GM12878 (cell line): ENCODE results near the gene BARD1. TPM values are rescaled to one million over a fixed set of nuclear protein-coding genes. Genes with fewer than 3 reads are reported as not detected.

Experiments used
- ATAC-seq: fragments of 200-7000 bp; cut with Tn5 transposase; 3 replicates; pipeline ENCODE4 v1.9.1; 2020; ENCODE audit warnings: mild to moderate bottlenecking, moderate library complexity
- BruUV-seq: library from RNA; stranded (reverse); fragments of 400-500 nt; replicated peaks from 2 replicates; lab custom pipeline; 2021; lab: Mats Ljungman, UMichigan
- CTCF ChIA-PET: fragments of 300-600 bp; sonication (Branson Sonifier 250); formaldehyde crosslinking; extraction: SDS; loops from one replicate; lab custom pipeline; 2021; ENCODE audit warnings: inconsistent platforms; lab: Yijun Ruan, JAX
- POLR2A ChIA-PET: fragments of 350-600 bp; formaldehyde crosslinking; extraction: SDS; loops from one replicate; lab custom pipeline; 2021; ENCODE audit warnings: inconsistent platforms; lab: Charles Lee
- RAD21 ChIA-PET: fragments of 300-600 bp; sonication (Branson Sonifier 250); formaldehyde crosslinking; loops from one replicate; lab custom pipeline; 2023; ENCODE audit warnings: antibody characterized with exemption; ENCODE audit not compliant: unreplicated experiment; lab: Charles Lee
- SMC1A ChIA-PET: fragments of 300-600 bp; sonication (Branson Sonifier 250); formaldehyde crosslinking; loops from one replicate; lab custom pipeline; 2023; ENCODE audit not compliant: unreplicated experiment, uncharacterized antibody; lab: Charles Lee
- DNase-seq: peaks from one replicate; pipeline ENCODE4 v3.0.0-alpha.2; 2011; ENCODE audit warnings: low read depth, low spot score
- FAIRE-seq: peaks from 3 replicates; lab custom pipeline; 2011; peaks lifted over from hg19 to GRCh38; lab: Jason Lieb, UNC
- H2AFZ ChIP-seq: 2 replicates; pipeline ENCODE4 v1.6.0; 2011; ENCODE audit warnings: low read depth, low read length, control low read depth; ENCODE audit not compliant: control insufficient read depth
- H3K27ac ChIP-seq: 2 replicates; pipeline ENCODE4 v1.5.1; 2011; ENCODE audit warnings: control low read depth; ENCODE audit not compliant: control insufficient read depth, insufficient read depth
- H3K27me3 ChIP-seq, 2 experiments: replicated peaks in 1 of 2; 2 replicates each; pipeline versions ENCODE4 v1.6.0 to v1.6.1; 2011; ENCODE audit warnings: low read length in 1 of 2; ENCODE audit not compliant: control insufficient read depth in 2 of 2, insufficient read depth in 2 of 2
- H3K36me3 ChIP-seq, 2 experiments: 2 replicates each; pipeline ENCODE4 v1.5.1; 2011; ENCODE audit warnings: low read length in 1 of 2; ENCODE audit not compliant: control insufficient read depth in 2 of 2, insufficient read depth in 2 of 2
- H3K4me1 ChIP-seq: 2 replicates; pipeline ENCODE4 v1.6.1; 2011; ENCODE audit warnings: mild to moderate bottlenecking, low read length, moderate library complexity, mixed read lengths; ENCODE audit not compliant: control insufficient read depth, insufficient read depth
- H3K4me2 ChIP-seq: 2 replicates; pipeline ENCODE4 v1.6.0; 2011; ENCODE audit warnings: control low read depth; ENCODE audit not compliant: control insufficient read depth, insufficient read depth
- H3K4me3 ChIP-seq: fragments of 200-600 bp; sonication (generic); 2 replicates; pipeline ENCODE4 v1.5.1; 2016
- H3K79me2 ChIP-seq: 2 replicates; pipeline ENCODE4 v1.6.0; 2011; ENCODE audit warnings: low read length; ENCODE audit not compliant: control insufficient read depth, insufficient read depth
- H3K9ac ChIP-seq: 2 replicates; pipeline ENCODE4 v1.8.0; 2011; ENCODE audit warnings: low read length, control low read depth, mixed read lengths; ENCODE audit not compliant: control insufficient read depth, insufficient read depth
- H3K9me3 ChIP-seq: replicated peaks from 3 replicates; pipeline ENCODE4 v1.5.1; 2011; ENCODE audit warnings: mild to moderate bottlenecking, low read length; ENCODE audit not compliant: control insufficient read depth, insufficient read depth
- H4K20me1 ChIP-seq: 2 replicates; pipeline ENCODE4 v1.6.0; 2011; ENCODE audit not compliant: control insufficient read depth, insufficient read depth
- BCLAF1 ChIP-seq: fragments of 450-650 bp; IDR thresholded peaks from 2 replicates; pipeline ENCODE4 v1.6.1; 2017; ENCODE audit warnings: antibody characterized with exemption, mild to moderate bottlenecking, moderate library complexity
- CEBPB ChIP-seq, 2 experiments: fragments of 150-350 bp in 1 of 2; IDR thresholded peaks; 2 replicates each; pipeline ENCODE4 v1.6.1; 2012 to 2014; ENCODE audit warnings: low read depth in 2 of 2, low read length in 2 of 2, borderline replicate concordance in 1 of 2, inconsistent platforms in 1 of 2
- IRF4 ChIP-seq: IDR thresholded peaks from 2 replicates; pipeline ENCODE4 v1.6.1; 2011; ENCODE audit warnings: low read depth, low read length
- MYC ChIP-seq: IDR thresholded peaks from 2 replicates; pipeline ENCODE4 v1.6.1; 2011; ENCODE audit warnings: mild to moderate bottlenecking, low read length, moderate library complexity, inconsistent platforms; ENCODE audit not compliant: insufficient read depth, insufficient replicate concordance, insufficient read length, severe bottlenecking
- NFIC ChIP-seq: IDR thresholded peaks from 2 replicates; pipeline ENCODE4 v1.6.1; 2012; ENCODE audit warnings: low read depth, mild to moderate bottlenecking, inconsistent platforms, low read length, moderate library complexity
- NKRF ChIP-seq: fragments of 450-650 bp; conservative IDR thresholded peaks from 2 replicates; pipeline ENCODE4 v1.6.1; 2017; ENCODE audit warnings: mild to moderate bottlenecking, moderate library complexity
- PML ChIP-seq: IDR thresholded peaks from 2 replicates; pipeline ENCODE4 v1.6.1; 2012; ENCODE audit warnings: low read length, inconsistent platforms
- REST ChIP-seq: IDR thresholded peaks from 2 replicates; pipeline ENCODE4 v1.6.1; 2012; ENCODE audit warnings: mild to moderate bottlenecking, low read depth, low read length
- RFX5 ChIP-seq: IDR thresholded peaks from 2 replicates; pipeline ENCODE4 v1.6.1; 2011; ENCODE audit warnings: low read depth, low read length, improper control_type of control experiment
- SRF ChIP-seq, 2 experiments: IDR thresholded peaks; 2 replicates each; pipeline ENCODE4 v1.6.1; 2011; ENCODE audit warnings: low read depth in 2 of 2, low read length in 2 of 2, mild to moderate bottlenecking in 1 of 2, moderate library complexity in 1 of 2
- USF1 ChIP-seq: IDR thresholded peaks from 2 replicates; pipeline ENCODE4 v1.6.1; 2011; ENCODE audit warnings: borderline replicate concordance, low read depth, mild to moderate bottlenecking, moderate library complexity, mixed read lengths, low read length; ENCODE audit not compliant: insufficient read depth; ENCODE audit errors: extremely low read length
- ZBED1 ChIP-seq: IDR thresholded peaks from 2 replicates; pipeline ENCODE4 v1.6.1; 2016; ENCODE audit warnings: borderline replicate concordance
- ZSCAN29 ChIP-seq: fragments of 450-650 bp; IDR thresholded peaks from 2 replicates; pipeline ENCODE4 v1.6.1; 2017; ENCODE audit warnings: mild to moderate bottlenecking, moderate library complexity
- WGBS: methylation state at CpG from one replicate; pipeline ENCODE4 v1.1.6; 2016; ENCODE audit warnings: low lambda C conversion rate; ENCODE audit not compliant: insufficient replicate concordance, insufficient coverage; ENCODE audit errors: missing lambda C conversion rate; 5-methylcytosine and 5-hydroxymethylcytosine counted together
- in situ Hi-C: fragments of 300-500 bp; cut with MboI; formaldehyde crosslinking; loops from 9 replicates; pipeline ENCODE4 v1.14.3; 2018; ENCODE audit warnings: mixed read lengths
- intact Hi-C: fragments of 100-400 bp; cut with micrococcal nuclease; formaldehyde crosslinking; loops from one replicate; pipeline ENCODE4 v1.14.2; 2022; ENCODE audit not compliant: unreplicated experiment
- polyA plus RNA-seq, 11 experiments: library from polyadenylated mRNA; depleted of rRNA in 4 of 11; unstranded in 6 of 11; stranded (reverse) in 5 of 11; fragments of >200 nt; fragmentation: Nextera tagmentation in 4 of 11; fragmentation: Illumina TruSeq in 1 of 11; extraction: Ambion mirVana in 4 of 11; extraction: Trizol in 1 of 11; gene quantifications; 1 replicate in 1 of 11; 2 replicates in 10 of 11; pipeline versions ENCODE4 v1.2.1 to v1.2.3, GENCODE V29; 2011 to 2016; ENCODE audit warnings: inconsistent platforms in 2 of 11, missing spikeins in 2 of 11, low read depth in 1 of 11
- total RNA-seq, 4 experiments: library from RNA; depleted of rRNA in 3 of 4; stranded (reverse); fragments of >200 nt in 3 of 4; fragmentation: Illumina TruSeq in 1 of 4; extraction: Trizol in 1 of 4; gene quantifications; 2 replicates each; pipeline versions ENCODE4 v1.2.1 to v1.2.3, GENCODE V29; 2013 to 2021

Gene BARD1
- total and polyA plus RNA-seq, 10 of the 15 experiments (the other 5 are each of a cell fraction or from before 2014, with no cell fraction given): 15.3 to 45.7 (median 31.6) TPM

- no peaks in the 10 kb centered on the region for H3K27me3 ChIP-seq
- H3K4me2 ChIP-seq: no peak overlapping the region
- ATAC-seq (no peak), FAIRE-seq (no peak), DNase-seq (no peak)
- RAD21 ChIA-PET: interaction anchor here (1.2 kb wide), 1 partner anchor 14 kb away, joined by 3 read pairs; no protein-coding TSS in a partner anchor
- WGBS: 96% methylated on average over 1 of the region's 1 CpG
- no peaks in the 10 kb centered on the region for H3K4me1 ChIP-seq
- H3K9ac ChIP-seq: no peak overlapping the region
- no peak overlapping the region for H3K27ac ChIP-seq
- intact Hi-C loops: no loop called here
- CTCF ChIA-PET: interaction anchor here (0.5 to 0.6 kb wide), 2 partner anchors 9 to 1730 kb away, joined by 3 read pairs; no protein-coding TSS in a partner anchor
- no peaks in the 10 kb centered on the region for H3K36me3 ChIP-seq
- BruUV-seq: no TSS peak
- no peaks in the 10 kb centered on the region for H3K79me2 ChIP-seq
- H4K20me1 ChIP-seq: no peaks in the 10 kb centered on the region
- no peak overlapping the region for H2AFZ ChIP-seq
- H3K9me3 ChIP-seq: no peaks in the 10 kb centered on the region
- SMC1A ChIA-PET: interaction anchor here (0.8 to 1.1 kb wide), 2 partner anchors 10 to 1104 kb away, joined by 3 read pairs; no protein-coding TSS in a partner anchor
- in situ Hi-C loops: no loop called here
- POLR2A ChIA-PET: interaction anchor here (1.2 kb wide), 1 partner anchor 10 kb away, joined by 4 read pairs; no protein-coding TSS in a partner anchor
- no peak overlapping the region for H3K4me3 ChIP-seq
- TF ChIP-seq REST (no peak), SRF (IDR thresholded peaks at IDR 0.05; ENCODE audit: low read depth in 2 of 2, low read length in 2 of 2) (no peak), BCLAF1 (no peak), ZBED1 (no peak), NFIC (no peak), RFX5 (no peak), CEBPB (IDR thresholded peaks at IDR 0.05; ENCODE audit: borderline replicate concordance in 1 of 2, low read depth in 2 of 2, low read length in 2 of 2) (no peak), PML (no peak), MYC (no peak), USF1 (no peak), NKRF (no peak), ZSCAN29 (no peak), IRF4 (no peak)
Measured at GRCh38 chr2:214816008-214816533, 6.6 kb upstream of the BARD1 start.
